ENCODE results near the gene RGS11.
"Not testable (repeated sequence)": the region's sequence is repeated elsewhere in the genome, so short reads cannot be mapped to it uniquely, and the experiment has no call there.

The RGS11 gene

DNA sequence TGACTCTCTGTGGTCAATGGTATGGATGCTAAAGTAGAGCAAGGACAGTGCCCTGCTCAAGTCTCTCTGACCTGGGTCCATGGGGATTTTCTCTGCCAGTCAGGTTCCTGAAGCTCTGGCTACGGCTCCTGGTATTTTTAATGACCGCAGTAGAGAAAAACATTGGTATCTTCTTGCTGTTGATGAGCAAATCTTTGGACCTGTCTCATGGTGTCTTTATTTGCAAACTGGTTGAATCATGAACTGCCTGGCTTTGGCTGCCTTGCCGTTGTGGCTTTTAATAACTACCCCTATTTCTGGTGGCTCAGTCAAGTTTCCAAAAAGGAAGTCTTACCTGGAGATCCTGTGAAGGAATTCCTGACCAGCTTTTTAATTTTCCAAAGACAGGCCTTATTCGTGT, 32.4 kb downstream of the RGS11 start:
- TF ChIP-seq, protein P1, sequence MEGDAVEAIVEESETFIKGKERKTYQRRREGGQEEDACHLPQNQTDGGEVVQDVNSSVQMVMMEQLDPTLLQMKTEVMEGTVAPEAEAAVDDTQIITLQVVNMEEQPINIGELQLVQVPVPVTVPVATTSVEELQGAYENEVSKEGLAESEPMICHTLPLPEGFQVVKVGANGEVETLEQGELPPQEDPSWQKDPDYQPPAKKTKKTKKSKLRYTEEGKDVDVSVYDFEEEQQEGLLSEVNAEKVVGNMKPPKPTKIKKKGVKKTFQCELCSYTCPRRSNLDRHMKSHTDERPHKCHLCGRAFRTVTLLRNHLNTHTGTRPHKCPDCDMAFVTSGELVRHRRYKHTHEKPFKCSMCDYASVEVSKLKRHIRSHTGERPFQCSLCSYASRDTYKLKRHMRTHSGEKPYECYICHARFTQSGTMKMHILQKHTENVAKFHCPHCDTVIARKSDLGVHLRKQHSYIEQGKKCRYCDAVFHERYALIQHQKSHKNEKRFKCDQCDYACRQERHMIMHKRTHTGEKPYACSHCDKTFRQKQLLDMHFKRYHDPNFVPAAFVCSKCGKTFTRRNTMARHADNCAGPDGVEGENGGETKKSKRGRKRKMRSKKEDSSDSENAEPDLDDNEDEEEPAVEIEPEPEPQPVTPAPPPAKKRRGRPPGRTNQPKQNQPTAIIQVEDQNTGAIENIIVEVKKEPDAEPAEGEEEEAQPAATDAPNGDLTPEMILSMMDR (IDR thresholded peaks at IDR 0.05; ENCODE audit: extremely low read depth, missing control alignments): no peak
- DNase-seq (ENCODE audit: low spot score): no peak

DNA sequence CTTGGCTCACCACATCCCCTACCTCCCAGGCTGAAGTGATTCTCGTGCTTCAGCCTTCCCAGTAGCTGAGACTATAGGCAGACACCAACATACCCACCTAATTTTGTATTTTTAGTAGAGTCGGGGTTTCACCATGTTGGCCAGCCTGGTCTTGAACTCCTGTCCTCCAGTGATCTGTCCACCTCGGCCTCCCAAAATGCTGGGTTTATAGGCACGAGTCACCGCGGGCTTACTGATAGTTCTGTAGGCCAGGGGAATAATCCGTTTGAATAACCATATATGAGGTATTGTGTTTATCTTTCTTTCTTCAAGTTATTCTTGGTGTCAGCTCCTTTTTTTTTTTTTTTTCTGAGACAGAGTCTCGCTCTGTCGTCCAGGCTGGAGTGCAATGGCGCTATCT, 33.5 kb downstream of the RGS11 start:
- no peak for DNase-seq (ENCODE audit: low spot score)
- TF ChIP-seq, protein P1 (IDR thresholded peaks at IDR 0.05; ENCODE audit: extremely low read depth, missing control alignments): no peak

DNA sequence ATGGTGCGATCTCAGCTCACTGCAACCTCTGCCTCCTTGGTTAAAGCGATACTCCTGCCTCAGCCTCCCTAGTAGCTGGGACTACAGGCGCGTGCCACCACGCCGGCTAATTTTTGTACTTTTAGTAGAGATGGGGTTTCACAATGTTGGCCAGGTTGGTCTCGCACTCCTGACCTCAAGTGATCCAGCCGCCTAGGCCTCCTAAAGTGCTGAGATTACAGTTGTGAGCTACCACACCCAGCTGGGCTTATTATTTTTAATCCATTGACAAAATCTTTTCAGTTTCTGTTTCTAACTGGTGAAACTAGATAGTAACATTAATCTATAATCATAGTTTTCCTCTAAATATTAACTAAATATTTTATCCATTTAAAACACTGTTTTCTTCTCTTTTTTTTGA, 35.2 kb downstream of the RGS11 start:
- TF ChIP-seq, protein P1 (IDR thresholded peaks at IDR 0.05; ENCODE audit: extremely low read depth, missing control alignments): no peak
- DNase-seq (ENCODE audit: low spot score): no peak

DNA sequence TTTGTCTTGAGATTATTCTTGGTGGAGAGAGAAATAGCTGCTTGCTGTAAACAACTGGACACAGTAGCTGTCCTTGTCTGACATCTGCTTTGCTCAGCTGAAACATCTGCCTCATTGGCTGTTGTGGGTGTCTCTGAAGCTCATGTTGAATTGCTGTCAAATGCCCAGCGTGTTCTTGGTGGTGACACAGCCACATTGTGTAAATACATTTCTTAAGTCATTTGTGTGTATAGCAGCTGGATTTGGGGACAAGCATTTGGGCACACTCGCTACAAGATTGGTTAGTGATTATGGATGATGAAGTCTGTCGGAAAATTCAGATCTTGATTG, 35.8 kb downstream of the RGS11 start:
- TF ChIP-seq, protein P1 (IDR thresholded peaks at IDR 0.05; ENCODE audit: extremely low read depth, missing control alignments): no peak
- DNase-seq (ENCODE audit: low spot score): no peak

DNA sequence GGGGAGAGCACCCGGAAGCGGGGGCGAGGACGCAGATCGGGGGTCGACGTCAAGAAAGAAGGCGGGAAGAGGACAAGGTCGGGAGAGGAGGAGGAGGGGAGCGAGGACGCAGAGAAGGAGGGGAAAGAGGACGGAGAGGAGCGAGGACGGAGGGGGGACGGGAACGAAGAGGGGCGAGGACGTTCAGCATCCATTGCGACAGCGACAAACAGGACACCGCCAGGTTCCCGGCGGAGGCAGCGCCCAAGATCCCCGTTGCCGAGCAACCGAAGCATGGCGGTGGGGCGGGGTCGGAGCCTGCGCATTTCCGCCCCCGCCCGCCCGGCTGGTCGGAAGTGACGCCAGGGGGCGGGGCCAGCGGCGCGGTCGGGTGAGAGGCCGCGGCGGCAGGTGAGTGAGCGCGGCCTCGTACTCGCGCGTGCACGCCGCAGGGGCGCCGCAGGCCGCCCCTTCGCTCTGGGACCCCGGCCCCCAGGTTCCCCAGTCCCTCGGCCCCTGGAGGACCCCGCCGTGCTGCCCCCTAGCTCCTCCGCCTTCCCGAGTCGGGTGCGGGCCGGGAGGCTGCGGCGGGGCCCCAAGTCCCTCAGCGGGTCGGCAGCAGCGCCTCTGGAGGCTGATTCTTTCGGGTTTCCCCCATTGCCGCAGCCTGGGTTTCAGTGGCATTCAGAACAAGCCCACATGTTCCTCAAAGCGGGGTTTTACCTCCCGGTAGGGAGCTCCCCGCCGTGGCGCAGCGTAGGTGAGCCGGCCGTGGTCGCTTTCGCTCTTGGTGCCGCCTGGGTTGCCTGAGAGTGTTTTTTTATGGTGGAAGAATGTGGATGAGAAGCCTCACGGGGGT, 41.1 kb downstream of the RGS11 start, which contains the start of gene FAM234A:
FAM234A (plus strand) TSS at position 354 of the 838 bp plus-strand sequence. CDS start 19,593 bp downstream, outside the sequence.
- TF ChIP-seq, protein P1 (IDR thresholded peaks at IDR 0.05; ENCODE audit: extremely low read depth, missing control alignments): peak; percentile 9
- peak; percentile 97 for DNase-seq (ENCODE audit: low spot score)

DNA sequence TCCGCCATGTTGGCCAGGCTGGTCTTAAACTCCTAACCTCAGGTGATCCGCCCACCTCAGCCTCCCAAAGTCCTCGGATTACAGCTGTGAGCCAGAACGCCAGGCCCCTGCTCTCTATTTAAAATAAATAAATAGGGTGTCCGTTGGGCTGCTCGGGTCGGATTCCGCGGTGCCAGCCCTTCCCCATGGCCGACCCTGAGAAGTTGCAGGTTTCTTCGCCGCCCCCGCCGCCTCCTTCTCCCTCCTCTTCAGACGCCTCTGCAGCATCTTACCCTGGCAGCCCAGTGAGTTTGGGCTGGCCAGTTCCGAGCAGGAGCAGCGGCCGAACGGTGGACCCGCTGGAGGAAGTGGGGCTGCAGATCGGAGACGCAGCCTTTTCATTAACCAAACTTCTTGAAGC, 44.8 kb downstream of the RGS11 start:
- TF ChIP-seq, protein P1 (IDR thresholded peaks at IDR 0.05; ENCODE audit: extremely low read depth, missing control alignments): no peak
- no peak for DNase-seq (ENCODE audit: low spot score)

DNA sequence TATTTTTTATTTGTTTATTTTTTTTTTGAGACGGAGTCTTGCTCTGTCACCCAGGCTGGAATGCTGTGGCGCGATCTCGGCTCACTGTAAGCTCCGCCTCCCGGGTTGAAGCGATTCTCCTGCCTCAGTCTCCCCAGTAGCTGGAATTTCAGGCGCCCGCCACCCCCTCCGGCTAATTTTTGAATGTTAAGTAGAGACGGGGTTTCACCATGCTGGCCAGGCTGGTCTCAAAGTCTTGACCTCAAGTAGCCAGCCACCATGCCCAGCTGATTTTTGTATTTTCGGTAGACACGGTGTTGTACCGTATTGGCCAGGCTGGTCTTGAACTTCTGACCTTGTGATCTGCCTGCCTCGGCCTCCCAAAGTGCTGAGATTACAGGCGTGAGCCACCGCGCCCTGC, 45.4 kb downstream of the RGS11 start:
- DNase-seq (ENCODE audit: low spot score): not testable (repeated sequence)

DNA sequence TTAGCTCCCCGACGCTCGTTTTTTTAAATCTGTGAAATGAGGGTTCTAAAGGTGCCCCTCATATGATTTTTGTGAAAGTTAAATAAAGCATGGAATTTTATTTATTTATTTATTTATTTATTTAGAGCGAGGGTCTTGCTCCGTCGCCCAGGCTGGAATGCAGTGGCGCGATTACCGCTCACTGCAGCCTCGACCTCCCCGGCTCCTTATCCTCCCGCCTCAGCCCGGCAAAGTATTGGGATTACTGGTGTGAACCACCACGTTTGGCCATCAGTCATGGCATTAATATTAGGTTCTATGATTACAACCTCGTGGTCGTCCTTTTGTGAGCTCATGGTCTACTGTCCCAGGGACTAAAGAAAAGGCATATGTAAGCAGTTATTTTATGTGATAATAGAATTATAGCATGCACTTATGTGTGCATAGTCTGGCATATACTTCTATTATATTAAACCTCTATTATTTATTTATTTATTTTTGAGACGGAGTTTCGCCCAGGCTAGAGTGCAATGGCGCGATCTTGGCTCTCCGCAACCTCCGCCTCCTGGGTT, 45.9 kb downstream of the RGS11 start:
- no peak for DNase-seq (ENCODE audit: low spot score)
- TF ChIP-seq, protein P1 (IDR thresholded peaks at IDR 0.05; ENCODE audit: extremely low read depth, missing control alignments): no peak

All from GM20000 (cell line).